ENCODE data around the gene SLC9A2. TPM values are rescaled to one million over a fixed set of nuclear protein-coding genes. Genes with fewer than 3 reads are reported as not detected.

Gene SLC9A2
- total RNA-seq, 4 donors from 2014 or later, result 12.4 to 20.7 (median 20.0) TPM

DNA sequence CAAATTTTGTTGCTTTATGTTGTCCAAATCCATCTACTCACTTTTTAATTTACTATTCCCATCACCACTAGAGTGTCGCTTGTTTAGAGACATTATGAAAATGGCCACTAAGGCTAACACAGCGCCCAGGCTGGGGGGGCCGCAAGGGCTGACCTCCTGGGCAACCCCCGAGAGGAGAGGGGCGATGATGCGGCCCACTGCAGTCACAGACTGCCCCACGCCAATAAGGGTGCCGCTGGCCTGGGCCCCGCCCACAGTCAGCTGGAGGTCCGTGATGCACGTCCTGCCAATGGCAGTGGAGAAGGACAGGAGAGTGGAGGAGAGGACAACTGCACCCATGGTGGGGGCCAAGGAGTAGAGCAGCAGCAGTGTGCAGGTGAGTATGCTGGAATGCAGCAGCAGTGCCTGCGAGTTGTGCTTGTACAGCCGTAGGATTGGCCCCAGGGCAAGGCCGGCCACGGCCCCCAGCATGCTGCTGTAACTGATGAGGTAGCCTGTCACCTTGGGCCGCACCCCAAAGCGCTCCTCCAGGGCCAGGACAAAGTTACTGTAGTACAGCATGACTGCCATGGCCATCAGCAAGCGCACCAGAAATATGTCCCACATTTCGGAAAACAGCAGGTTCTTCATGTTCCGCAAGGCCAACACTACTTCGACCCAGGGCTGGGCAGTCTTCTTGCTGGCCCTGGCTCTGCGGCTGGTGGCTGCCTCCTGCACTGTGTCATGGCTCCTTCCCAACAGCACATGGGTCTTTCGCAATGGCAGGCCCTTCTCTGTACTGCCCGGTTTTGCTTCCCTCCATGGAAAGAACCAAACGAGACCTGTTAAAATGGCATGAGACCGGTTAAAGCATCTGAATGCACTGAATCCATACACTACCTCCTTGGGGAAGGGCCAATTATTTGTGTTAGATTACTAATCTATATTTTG, 99.3 kb downstream of the SLC9A2 start:
- DNase-seq, result no peak
- Histone ChIP-seq H3K36me3 (peaks cover 0 to 59% (median 0%) of the 10 kb centered on the region in 3 donors), H3K27ac (no peak overlapping the region), H3K4me3 (no peak overlapping the region), H3K27me3 (no peaks in the 10 kb centered on the region), H3K9me3 (no peaks in the 10 kb centered on the region), H3K4me1 (no peaks in the 10 kb centered on the region)
- no peak for TF ChIP-seq POLR2A (IDR thresholded peaks at IDR 0.05)
- no peak for TF ChIP-seq CTCF (IDR thresholded peaks at IDR 0.05)

DNA sequence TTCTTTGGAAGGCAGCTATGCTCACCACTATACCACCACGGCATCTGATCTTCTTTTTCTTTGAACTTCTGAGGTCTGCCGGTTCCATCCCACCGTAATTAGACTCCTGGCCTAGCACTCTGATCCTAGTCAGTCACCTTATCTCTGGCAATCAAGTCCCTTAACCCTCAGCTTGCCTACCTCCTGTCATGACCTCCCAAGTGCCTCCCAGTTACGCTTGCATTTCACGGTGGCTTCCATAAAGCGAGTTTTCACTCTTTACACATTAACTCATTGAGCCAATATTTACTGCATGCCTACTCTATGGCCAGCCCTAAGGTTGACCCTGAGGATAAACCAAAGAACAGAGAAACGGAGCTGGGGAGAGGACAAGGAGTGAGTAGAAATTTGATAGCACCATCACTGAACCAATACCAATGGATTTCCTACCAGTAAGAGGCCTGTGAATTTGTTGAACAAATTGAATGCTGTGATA, 104.7 kb downstream of the SLC9A2 start:
- TF ChIP-seq CTCF (IDR thresholded peaks at IDR 0.05) (no peak), POLR2A (IDR thresholded peaks at IDR 0.05) (no peak)
- H3K9me3 ChIP-seq, result no peaks in the 10 kb centered on the region
- H3K27me3 ChIP-seq, result no peaks in the 10 kb centered on the region
- H3K4me3 ChIP-seq, result no peak overlapping the region
- no peak for DNase-seq
- H3K27ac ChIP-seq, result no peak overlapping the region
- H3K36me3 ChIP-seq, result peaks cover 0 to 85% (median 0%) of the 10 kb centered on the region in 3 donors
- H3K4me1 ChIP-seq, result no peaks in the 10 kb centered on the region

- Histone ChIP-seq H3K36me3 (peaks cover 0 to 81% (median 0%) of the 10 kb centered on the region in 3 donors), H3K27me3 (no peaks in the 10 kb centered on the region), H3K4me3 (no peak overlapping the region), H3K27ac (no peak overlapping the region), H3K4me1 (no peaks in the 10 kb centered on the region), H3K9me3 (no peaks in the 10 kb centered on the region)
- TF ChIP-seq CTCF (IDR thresholded peaks at IDR 0.05) (no peak), POLR2A (IDR thresholded peaks at IDR 0.05) (no peak)
- DNase-seq, result no peak
Measured at GRCh38 chr2:102724553-102724952, 105.2 kb downstream of the SLC9A2 start.

GRCh38 chr2:102726128-102727087, 107.1 kb downstream of the SLC9A2 start:
- DNase-seq, result no peak
- Histone ChIP-seq H3K36me3 (peaks cover 0 to 81% (median 0%) of the 10 kb centered on the region in 3 donors), H3K27me3 (no peaks in the 10 kb centered on the region), H3K27ac (no peak overlapping the region), H3K4me1 (no peaks in the 10 kb centered on the region), H3K9me3 (no peaks in the 10 kb centered on the region), H3K4me3 (no peak overlapping the region)
- TF ChIP-seq CTCF (IDR thresholded peaks at IDR 0.05), result no peak
- no peak for TF ChIP-seq POLR2A (IDR thresholded peaks at IDR 0.05)

- TF ChIP-seq POLR2A (IDR thresholded peaks at IDR 0.05) (no peak), CTCF (IDR thresholded peaks at IDR 0.05) (no peak)
Measured at GRCh38 chr2:102735416-102736109, 116.2 kb downstream of the SLC9A2 start.

More at GRCh38 chr2:102735416-102736109, 116.2 kb downstream of the SLC9A2 start:
- Histone ChIP-seq H3K27ac (peak overlapping the region in 3 of 4 donors; percentile 87 to 93 (median 92)), H3K4me1 (peaks cover 0 to 12% (median 2%) of the 10 kb centered on the region in 4 donors), H3K9me3 (no peaks in the 10 kb centered on the region), H3K36me3 (peaks cover 0 to 17% (median 0%) of the 10 kb centered on the region in 3 donors), H3K27me3 (no peaks in the 10 kb centered on the region), H3K4me3 (peak overlapping the region; percentile 88 to 100 (median 92))
- peak in 2 of 3 donors; percentile 57 to 61 for DNase-seq

Data from Peyer's patch (tissue), 4 donors.